TTC549 (cell line): ENCODE data around the gene LHFPL3.

ENCODE experiments used
- FAIRE-seq: peaks from 2 replicates; lab custom pipeline; 2012; peaks lifted over from hg19 to GRCh38; lab: Jason Lieb, UNC

LHFPL3 gene

DNA sequence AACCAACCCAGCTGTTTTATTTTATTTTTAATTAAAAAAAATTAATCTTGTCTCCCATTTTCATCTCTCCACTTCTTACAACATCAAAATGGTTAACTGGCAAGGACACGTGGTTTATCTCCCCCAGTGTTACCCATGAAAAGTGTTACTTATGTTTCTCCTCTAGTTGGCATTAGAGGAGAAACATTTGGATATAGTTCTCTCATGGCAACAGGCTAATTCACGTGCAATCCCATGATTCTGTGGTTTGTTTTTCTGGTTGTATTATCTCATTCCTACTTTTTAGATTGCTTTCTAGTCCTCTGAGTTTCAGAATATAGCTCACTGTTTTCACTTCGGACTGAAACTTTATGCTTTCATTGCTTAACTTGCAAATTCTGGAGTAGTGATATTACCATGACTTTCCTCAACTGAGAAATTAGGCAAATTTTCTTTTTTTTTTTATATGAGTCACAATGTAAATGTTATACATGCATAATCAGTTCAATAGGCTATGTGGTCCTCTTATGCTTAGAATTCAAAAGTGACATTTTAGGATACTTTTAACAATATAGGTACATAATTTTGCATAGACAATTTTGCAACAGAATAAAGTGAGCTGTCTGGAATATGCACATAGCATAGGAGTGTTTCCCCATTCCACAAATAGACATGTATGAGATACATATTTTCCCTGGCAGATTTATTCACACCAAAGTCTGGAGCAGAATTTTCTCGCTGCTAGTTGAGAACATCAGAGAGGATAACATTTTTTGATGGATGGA is 43.0 kb downstream of the LHFPL3 start:
- no peak for FAIRE-seq

DNA sequence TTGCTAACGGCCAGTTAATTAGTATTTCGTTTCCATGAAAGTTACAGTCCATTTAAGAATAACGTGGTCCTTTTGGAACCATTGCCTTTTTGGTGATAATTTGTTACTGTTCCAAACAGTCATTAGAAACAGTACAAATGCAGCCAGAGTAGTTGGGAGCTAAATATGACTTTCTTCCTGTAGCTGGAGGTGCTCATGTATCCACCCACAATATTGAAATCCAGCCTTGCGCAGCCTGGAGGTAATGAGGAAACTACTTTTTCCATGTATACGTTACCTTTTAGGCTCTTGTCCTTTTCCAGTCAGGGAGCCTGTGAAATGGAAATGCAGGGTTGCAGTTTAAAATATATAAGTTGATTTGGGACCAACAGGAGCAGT is 43.6 kb downstream of the LHFPL3 start:
- no peak for FAIRE-seq

DNA sequence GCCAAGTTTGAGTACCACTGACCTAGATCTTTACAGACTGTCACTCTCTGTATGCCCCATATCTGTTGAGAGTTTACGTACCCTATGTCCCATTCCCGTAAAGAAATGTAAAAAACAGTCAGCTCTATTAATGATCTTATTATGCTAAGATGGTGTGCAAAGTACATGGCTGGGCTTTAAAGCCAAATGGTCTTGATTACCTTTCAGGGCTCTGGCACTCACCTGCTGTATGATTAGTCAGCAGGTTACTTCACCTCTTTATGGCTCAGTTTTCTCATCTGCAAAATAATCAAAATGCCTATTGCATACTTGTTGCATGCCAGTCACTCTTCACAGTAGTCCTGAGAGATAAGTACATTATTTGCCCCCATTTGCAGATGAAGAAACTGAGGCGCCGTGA is 54.2 kb downstream of the LHFPL3 start:
- no peak for FAIRE-seq

DNA sequence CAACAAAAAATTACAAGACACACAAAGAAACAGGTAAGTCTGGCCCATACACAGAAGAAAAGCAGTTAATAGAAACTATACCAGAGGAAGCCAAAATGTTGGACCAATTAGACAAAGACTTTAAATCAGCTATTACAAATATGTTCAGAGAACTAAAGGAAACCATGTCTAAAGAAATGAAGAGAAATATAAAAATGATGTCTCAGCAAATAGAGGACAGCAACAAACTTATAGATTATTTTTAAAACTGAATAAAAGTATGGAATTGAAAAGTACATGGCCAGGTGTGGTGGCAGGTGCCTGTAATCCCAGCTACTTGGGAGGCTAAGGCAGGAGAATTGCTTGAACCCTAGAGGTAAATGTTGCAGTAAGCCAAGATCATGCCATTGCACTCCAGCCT is 58.5 kb downstream of the LHFPL3 start:
- no peak for FAIRE-seq

DNA sequence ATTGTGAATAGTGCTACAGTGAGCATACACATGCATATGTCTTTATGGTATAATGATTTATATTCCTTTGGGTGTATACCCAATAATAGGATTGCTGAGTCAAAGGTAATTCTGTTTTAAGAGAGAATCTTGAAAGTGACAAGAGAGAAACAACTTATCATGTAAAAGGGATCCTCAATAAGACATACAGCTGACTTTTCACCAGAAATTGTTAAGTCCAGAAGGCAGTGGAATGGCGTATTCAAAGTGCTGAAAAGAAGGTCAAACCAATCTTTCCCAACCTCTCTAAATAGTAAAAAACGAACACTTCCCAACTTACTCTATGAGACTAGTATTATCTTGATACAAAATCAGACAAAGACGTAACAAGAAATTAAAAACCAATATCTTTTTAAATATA is 59.8 kb downstream of the LHFPL3 start:
- FAIRE-seq: no peak

DNA sequence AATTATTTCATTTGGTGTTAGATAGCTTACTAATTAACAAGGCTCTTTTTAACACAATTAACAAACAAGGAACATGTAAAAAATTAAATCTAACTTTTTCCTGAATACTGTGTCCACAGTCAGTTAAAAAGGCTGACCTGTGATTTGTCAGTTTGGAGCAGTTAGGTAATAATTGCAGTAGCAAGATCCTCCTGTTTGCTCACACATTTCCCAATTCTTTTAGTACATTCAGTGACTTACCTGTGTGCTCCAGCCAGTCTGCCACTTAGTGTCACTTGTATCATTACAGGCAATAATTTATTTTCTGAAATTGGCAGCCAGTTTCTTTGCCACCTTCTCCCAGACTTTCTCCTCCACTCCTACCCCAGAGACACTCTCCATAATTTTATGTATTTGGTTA is 66.8 kb downstream of the LHFPL3 start:
- FAIRE-seq: no peak

DNA sequence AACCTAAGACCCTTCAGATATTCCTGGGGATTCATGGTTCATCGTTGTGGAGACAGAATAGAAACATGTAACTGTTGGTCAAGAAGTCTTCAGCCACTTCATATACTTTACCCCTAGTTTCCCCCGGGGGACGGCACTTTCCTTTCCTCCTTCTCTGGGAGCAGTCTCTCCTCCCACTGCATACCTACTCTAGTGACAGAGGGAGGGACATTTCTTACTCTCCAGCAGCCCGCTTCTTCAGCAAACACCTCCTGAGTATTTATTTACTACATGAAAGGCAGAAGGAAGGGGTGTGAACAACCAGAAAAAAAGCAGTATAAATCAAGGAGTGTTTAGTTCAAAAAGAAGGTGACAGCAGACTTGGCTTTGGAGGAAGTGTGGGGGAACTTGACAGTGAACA is 69.0 kb downstream of the LHFPL3 start:
- no peak for FAIRE-seq

DNA sequence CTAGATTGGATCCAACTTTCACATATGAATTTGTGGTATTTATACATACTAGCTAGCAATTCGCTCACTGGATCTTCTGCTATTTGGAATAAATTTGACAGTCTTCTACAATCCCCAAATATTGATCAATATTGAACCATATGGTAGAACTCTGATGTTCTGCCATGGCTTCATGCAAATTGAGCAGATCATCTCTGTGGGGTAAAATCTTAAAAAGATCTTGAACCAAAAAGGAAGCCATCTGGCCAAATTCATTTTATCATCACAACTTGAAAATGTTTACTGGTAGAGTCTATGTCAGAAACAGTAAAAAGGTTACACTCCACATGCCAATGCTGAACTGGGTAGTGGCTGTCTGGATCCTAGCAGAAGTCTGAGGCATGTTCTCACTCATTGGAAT is 80.0 kb downstream of the LHFPL3 start:
- FAIRE-seq: no peak

DNA sequence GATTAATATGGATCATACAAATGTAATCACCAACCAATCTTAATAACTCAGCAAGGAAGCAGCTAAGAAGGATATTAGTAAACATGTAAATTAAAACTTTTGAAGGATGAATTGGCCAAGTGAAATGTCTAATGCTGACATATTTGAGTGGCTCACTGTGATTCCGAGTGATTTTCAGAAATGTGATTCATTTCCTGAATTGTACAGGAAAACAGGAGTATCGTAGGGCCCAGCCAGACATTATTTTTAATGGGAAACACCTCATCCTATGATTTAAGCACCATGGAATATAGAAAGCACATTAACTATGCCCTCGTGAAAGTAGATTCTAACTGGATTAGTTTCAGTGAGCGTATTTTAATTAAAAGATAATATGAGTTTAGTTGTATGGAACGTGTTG is 82.3 kb downstream of the LHFPL3 start:
- no peak for FAIRE-seq

DNA sequence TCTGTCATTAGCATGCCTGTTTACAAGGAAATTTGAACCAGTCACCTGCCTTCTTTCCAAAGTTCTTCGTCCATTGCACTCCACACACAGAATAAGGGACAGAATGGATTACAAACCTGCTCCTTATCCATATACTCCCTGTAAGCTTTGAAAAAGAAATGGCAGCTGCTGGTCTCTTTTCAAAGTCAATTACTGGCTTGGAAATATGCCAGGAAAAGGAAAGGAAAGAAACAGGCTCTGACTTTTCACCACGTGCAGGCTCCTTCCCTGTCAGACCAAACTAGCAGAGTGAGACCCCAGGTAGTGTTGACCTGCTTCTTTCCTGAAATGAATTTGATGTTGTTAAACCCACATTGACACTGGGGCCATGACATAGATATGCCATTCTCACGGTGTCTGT is 84.5 kb downstream of the LHFPL3 start:
- no peak for FAIRE-seq

DNA sequence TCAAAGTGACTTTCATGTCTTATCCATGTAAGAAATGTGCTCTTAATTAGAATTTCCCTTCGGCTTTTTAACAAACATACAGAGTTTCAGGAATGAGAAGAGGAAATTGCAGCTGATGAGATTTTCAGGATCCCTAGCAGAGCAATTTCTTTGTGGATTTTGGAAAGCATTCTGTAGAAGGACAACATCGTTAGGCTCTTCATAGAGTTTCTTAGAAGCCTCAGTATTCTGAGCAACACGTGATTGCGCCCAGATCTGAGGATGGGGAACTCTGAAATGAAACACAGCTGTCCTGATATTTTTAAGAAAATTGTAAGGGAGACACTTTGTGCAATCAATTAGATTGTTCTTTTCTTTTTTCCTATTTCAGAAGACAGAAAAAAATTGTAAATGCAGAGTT is 85.8 kb downstream of the LHFPL3 start:
- FAIRE-seq: no peak

DNA sequence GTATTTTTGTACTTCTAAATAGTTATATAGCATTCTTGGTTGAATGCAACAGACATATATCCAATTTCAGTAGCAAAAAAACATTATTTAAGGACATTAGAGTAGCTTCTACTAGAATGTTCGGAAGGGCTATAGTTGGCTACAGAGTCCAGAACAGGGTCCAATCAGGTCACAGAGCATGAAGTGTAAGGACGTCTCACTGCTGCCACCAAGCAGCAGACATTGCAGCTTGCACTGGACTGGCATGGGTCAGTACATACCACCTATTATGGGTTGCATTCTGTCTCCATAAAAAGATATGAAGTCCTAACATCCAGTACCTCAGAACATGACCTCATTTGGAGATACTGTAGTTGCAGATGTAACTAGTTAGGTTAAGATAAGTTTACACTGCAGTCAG is 87.3 kb downstream of the LHFPL3 start:
- no peak for FAIRE-seq

DNA sequence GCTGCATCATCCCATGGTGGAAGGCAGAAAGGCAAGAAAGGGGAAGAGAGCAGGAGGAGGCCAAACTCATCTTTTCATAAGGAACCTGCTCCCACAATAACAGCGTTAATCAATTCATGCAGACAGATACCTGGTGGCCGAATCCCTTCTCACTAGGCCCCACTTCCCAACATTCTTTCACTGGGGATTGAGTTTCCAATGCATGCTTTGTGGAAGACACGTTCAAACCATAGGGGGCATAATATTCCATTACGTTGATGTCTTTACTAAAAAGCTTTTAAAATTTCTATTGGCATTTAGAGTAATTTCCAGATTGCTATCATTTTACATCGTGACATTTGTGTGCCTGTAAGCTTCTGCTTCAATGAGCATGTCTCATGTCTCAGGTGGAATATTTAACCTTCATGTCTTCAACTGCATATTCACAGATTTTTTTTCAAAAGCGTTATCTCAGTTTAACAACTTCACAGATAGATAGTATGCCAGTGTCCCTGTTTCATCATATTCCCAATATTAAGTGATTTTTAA is 88.5 kb downstream of the LHFPL3 start:
- FAIRE-seq: no peak

DNA sequence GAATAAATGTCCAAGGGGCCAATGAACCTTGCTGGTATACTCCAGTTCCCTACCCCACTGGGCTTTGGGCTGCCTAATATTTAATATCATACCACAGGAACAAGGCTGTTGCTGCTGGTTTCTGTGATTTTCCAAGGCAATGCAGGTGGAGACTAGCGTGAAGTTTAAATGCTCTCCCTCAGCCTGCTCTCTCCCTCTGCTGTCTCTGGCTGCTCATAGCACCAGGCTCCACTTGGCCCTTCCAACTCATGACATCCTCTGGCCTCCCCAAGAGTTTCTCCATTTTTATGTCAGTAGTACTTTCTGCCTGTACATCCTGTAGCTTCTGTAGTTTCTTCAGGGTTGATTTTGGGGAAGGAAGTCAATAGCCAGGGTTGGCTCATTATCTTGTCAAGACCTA is 103.5 kb downstream of the LHFPL3 start:
- no peak for FAIRE-seq

DNA sequence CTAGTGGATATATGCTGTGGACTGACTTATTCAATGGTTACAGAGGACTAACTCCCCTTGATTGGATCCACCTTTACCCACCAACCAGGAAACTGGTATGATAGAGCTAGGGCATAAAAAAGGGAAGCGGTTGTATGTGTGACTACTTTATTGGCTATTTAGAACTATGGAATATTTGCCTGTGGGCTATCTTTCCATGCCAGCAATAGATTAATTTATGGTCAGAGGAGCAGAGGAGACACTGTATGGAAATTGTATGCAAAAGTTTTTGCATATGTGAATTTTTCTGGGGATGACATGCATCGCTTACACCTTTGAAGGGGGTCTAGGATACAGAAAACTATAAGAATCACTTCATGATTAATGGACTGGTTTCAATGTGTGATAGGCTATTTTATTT is 105.7 kb downstream of the LHFPL3 start:
- no peak for FAIRE-seq

DNA sequence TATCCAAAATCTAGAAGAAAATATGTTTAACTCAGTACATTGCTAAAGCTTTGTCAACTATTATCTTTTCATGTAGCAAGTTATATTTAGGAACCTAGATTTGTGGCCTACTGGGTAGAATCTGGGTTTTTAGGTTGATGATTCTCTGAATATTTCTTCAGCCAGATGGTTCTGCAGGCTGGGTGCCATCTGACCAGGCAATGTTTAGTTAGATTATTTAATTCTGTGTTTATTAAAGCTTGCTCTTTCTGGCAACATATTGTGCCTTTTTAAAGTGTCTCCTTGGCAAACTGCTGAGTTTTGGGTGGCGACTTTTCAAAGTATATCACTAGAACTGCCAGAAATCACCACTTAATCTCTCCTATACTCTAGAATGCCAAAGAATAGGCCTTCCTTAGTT is 114.1 kb downstream of the LHFPL3 start:
- no peak for FAIRE-seq

DNA sequence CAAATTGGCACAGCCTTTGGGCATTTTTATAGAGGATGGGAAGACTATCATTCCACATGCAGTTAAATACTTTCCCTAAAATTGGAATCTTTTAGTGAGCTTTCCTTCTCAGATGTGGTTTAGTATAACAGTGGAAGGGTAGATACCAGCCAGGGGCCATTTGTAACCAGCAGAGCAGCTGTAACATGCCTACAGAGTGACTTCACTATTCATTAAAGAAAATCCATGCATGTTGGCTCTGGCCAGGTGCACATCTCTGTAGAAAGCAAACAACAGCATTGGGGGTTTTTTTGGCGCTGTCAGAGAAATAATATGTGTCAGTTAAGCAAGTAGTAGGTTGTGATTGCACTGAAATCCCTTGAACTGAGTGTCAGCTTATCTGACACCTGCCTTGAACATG is 115.6 kb downstream of the LHFPL3 start:
- FAIRE-seq: no peak

DNA sequence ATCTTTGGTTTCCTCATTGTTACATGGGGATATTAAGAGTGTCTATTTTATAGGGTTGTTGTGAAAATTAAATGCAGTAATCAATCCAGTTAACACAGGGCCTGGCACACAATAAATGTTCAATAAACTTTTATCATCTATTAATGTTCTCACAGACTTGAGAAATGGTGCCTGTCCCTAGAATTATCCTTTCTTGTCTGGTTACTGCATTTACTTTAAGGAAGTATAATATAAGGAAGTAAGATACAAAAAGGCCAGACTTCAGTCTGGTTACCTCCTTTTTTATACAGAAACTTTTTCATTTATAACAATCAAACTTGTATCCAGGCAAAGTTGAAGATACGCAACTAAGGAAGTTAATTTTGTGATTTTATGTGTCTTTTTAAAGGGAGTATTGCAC is 117.0 kb downstream of the LHFPL3 start:
- FAIRE-seq: no peak

DNA sequence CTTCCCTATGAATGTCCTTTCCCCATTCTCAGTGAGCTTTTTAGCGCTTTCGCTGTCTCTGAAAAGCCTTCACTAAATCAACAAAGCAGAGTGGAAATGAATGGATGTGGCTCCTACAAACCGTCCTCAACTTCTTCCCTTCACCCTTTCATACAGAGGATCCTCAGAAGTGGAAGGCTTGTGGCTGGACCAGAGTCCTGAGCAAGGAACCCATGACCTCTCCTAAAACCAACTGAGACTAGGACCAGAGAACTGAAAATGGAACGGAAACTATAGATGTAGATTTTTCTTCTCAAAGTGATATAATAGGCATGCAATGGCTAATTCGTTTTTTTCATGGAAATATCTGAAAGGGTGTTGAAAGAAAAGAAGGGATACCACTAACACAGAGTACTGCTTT is 122.5 kb downstream of the LHFPL3 start:
- FAIRE-seq: no peak

DNA sequence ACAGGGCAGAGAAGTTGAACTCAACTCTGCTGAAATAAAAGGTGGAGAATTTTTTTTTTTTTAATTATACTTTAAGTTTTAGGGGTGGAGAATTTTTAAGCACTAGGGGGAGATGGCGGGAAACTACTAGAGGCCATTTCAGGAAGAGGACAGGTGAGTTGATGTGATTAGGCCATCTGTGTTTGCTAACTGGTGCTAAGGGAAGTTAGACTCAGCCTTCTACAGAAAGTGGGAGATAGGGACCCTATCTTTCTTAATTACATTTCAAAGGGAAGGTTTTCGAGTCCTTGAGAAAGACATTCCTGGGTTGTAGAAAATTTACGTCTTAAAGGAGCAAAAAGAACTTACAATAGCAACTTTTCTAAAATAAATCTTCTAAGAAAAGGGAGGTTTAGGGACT is 124.8 kb downstream of the LHFPL3 start:
- FAIRE-seq: no peak

DNA sequence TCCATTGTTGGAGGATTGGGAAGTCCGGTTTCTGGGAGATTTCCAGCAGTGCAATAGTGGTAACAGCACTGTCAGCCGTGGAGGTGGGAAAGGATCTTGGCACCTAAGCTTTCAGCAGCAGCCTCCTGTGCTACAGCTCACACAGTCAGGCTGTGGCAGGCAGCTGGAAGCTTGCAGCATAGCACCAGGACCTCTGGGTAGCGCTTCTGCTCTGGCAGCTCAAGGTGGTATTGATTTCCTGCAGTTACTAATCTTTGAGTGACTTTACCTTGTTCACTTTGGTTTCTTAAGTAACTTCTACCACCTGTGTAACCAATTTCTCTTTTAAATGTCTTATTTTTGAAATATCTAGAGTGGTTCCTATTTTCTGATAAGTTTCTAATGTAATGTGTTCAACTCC is 130.5 kb downstream of the LHFPL3 start:
- no peak for FAIRE-seq

DNA sequence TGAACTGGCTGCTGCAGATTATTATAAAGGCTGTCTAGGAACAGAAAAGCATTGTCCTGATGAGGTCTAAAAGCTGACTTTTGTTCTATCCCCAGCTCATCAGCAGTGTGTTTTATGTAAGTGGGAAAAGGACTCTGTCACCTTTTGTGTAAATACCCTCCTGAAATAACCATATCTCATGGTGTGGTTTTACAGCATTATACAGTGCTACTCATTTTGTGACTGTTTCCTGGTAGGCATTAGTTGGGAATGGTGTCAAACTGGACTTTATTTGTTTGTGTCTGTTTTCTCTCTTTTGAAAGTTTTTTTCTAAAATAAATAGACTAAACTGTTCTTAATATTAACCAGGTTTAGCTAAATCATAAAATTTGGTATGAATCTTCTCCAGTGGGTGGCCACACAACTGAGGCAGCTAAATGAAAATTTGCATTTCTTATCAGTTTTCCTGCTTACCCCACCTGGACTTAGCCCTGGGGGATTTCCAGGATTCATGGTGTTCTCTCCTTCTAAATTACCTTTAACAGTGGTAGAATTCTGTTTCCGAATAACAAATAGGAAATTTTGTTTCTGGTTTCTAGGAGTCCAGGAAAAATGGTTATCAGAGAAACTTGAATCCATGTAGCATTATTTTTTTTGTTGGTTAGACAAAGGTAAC is 140.9 kb downstream of the LHFPL3 start:
- FAIRE-seq: no peak

DNA sequence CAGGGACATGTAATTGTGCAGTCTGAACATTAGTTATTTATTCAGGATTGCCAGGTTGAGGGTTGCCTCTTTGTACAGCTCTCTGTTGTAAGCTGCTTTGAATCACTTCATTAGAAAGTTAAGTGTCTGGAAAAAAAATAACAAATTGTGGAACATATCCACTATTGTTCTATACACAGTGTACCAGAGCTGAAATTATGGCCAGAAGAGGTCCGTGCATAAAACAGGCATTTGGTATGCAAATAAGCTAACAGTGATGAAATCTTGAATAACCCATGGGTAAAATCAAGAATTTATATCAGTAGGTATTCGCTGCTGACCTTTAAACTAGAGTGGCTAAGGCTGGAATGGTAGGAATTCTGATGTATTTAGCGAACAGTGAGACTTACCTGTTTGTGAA is 152.1 kb downstream of the LHFPL3 start:
- no peak for FAIRE-seq

DNA sequence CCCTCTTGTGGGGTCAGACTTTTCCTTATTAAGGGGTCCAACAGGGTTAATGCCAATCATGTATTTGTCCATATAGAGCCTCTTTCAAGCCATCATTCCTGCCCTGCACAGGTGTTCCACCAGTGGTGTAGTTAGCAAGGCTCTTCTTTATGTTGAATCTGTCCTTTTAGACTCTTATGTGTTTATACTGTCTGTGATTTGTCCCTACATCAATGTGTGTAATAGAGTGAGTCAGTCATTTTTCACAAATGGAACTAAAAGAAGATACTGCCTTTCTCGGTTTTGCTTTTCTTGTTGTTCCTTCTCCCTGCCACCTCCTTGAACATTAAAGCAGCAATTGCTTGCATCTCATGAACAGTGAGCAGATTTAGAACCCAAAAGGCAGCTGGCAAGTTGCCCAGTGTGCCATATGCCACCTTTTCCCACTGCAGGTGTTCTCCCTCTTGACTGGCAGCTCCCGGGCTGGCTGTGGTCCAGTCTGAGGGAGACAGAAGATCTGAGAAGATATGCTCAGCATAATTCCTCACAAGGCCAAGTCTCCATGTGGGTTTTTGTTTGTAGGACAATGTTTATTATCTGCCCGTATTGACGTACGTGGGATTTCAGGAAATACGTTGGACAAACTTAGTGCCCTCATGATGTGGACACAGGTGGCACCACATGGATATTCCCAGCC is 154.1 kb downstream of the LHFPL3 start:
- no peak for FAIRE-seq
